ENCODE results near the gene CCSER1.
"Not testable (repeated sequence)": the region's sequence is repeated elsewhere in the genome, so short reads cannot be mapped to it uniquely, and the experiment has no call there.

The CCSER1 gene

GRCh38 chr4:90456891-90457290 is 329.7 kb downstream of the CCSER1 start:
- DNase-seq = no peak

GRCh38 chr4:90457817-90458216 is 330.6 kb downstream of the CCSER1 start:
- no peak for DNase-seq

DNA sequence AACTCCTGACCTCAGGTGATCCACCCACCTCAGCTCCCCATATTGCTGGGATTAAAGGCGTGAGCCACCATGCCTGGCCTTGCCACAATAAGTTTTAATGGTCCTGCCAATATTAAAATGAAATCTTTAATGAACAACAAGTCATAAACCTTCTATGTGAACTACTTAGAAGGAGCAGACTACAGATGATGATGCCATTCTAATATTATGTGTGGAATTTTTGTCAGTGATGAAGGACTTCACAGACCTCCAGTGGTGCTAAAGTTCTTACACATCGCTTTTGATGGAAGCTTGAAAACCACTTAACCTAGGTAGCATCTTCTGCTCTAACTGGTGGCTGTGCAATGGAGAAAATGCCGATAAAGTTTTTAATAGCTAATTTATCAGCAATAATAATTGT is 331.4 kb downstream of the CCSER1 start:
- no peak for DNase-seq

DNA sequence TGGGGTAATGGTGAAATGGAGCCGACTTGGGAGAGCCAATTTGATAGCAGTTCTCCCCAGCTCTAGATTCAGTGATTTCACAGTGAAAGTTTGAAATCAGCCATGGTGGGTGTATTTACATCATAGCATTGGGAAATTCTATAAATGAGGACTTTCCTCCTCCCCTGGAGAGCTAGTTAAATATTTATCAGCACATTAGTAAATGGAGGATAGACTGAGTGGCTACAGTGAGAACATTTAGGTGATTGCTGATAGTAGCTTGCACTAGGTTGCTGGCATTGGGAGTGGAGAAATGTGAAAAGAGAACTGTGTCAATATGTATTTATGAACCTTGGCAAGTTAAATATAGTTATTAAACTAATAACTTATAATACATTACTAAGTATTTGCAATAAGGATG is 347.3 kb downstream of the CCSER1 start:
- no peak for DNase-seq

DNA sequence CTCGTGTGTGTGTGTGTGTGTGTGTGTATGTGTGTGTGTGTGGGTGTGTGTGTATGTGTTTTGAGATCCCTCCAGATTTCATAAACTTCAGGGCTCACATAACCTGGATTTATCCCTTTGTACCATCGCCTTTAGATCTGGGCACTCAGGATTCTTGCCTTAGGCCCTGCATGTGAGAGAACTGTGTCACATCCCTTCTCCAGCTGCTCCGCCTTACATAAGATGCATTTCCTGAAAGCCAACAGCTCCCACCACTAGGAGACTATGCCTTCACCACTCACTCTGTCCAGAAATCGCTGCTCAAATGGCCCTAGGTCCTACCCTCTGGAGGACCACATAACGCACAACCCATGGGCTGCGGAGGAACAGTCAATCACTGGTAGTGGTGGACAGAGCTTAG is 348.8 kb downstream of the CCSER1 start:
- DNase-seq = no peak

- DNase-seq = no peak
These were observed 349.4 kb downstream of the CCSER1 start for GRCh38 chr4:90476586-90476985.

DNA sequence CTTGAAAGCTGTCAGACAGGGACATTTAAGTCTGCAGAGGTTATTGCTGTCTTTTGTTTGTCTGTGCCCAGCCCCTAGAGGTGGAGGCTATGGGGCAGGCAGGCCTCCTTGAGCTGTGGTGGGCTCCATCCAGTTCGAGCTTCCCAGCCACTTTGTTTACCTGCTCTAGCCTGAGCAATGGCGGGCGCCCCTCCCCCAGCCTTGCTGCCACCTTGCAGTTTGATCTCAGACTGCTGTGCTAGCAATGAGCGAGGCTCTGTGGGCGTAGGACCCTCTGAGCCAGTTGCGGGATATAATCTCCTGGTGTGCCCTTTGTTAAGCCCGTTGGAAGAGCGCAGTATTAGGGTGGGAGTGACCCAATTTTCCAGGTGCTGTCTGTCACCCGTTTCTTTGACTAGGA is 357.7 kb downstream of the CCSER1 start:
- not testable (repeated sequence) for DNase-seq

DNA sequence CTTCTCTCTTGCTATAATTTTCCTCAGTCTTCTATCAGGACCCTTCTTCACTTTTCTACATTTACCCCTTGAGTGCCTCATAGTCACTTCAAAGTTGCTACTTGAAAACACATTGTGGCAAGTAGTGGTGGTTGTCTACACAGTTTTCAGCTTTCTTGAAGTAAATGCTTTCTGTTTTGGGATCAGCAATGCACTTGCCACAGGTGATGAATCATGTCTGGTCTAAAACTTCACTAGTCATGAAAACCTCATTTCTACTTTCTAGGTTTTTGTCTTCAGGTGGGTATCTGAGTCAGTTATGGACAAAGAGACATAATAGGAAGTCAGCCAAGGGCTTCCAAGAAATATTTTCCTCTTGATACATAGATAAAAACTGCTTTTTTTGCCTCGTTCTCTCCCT is 359.2 kb downstream of the CCSER1 start:
- no peak for DNase-seq

DNA sequence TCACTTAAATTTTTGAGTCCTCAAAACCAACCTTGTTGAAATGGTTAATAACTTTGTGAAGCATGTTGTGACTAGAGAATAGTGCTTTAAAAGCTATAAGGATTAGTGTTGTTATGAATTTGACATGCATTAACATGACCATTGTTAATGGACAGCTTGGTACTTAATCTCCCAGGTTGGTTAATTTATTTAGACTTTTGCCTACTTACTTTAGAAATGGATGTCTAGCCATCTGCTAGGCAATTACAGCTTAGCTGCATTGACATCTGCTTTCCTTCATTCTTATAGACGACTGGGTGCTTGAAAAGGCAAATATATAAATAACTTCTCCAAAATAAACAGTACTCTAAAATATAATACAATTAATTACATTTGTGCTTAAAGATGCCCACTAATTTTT is 368.0 kb downstream of the CCSER1 start:
- DNase-seq = no peak

GRCh38 chr4:90495936-90496335 is 368.7 kb downstream of the CCSER1 start:
- no peak for DNase-seq

GRCh38 chr4:90498175-90498574 is 371.0 kb downstream of the CCSER1 start:
- DNase-seq = no peak

DNA sequence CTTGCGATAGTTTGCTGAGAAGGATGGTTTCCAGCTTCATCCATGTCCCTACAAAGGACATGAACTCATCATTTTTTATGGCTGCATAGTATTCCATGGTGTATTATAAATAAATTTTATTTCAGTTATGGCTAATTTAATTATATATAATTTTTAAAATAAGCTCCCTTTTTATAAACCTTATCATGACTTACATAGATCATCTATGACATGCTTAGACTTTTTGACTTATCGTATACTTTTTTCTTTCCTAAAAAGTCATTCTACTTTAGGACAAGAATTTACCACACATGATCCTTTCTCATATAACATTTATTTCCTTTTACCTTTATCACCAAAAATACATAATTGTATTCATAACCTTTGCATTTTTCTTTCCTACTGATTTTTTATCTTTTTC is 376.5 kb downstream of the CCSER1 start:
- DNase-seq = no peak

- no peak for DNase-seq
These were observed 388.0 kb downstream of the CCSER1 start for GRCh38 chr4:90515191-90515590.

DNA sequence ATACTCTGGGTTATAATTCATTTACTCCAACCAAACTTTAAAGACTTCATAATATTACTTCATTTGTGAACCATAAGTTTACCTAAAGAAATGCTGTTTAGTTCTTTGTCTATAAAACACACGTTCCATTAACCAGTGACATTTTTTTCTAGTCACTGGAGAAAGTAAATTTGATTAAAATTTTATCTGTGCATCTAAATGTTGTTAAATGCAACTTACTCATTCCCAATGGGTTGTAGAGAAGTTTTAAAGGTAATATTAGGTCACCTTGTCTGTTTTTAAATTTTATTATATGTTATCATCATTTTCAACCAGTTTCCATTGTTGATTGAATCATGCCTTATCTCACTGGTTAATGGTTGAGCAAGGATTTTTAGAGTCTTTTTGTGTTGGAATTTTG is 401.4 kb downstream of the CCSER1 start:
- no peak for DNase-seq

- DNase-seq = no peak
These were observed 409.2 kb downstream of the CCSER1 start for GRCh38 chr4:90536408-90536807.

DNA sequence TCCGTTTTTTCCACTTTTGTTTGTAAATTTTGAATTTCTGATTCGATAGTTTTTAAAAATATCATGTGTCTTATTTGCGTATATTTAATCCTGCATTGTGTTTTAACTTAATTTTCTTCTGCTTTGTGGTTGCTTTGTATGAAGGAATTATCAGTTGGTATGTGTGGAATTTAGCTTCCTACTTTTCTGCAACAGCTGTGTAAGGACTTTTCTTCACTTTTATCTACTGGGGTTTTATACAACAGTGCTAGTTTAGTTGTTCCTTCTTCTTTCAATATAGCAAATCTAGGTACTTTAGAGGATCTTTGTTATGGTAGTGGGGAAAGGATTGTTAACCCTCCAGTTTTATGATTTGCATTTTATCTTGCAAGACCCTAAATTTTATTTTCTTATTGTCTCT is 410.3 kb downstream of the CCSER1 start:
- DNase-seq = no peak

- no peak for DNase-seq
These were observed 413.3 kb downstream of the CCSER1 start for GRCh38 chr4:90540536-90540935.

GRCh38 chr4:90542216-90542615 is 415.0 kb downstream of the CCSER1 start:
- DNase-seq = no peak

- DNase-seq = no peak
These were observed 416.4 kb downstream of the CCSER1 start for GRCh38 chr4:90543419-90544170.

GRCh38 chr4:90544532-90545045 is 417.4 kb downstream of the CCSER1 start:
- DNase-seq = no peak

GRCh38 chr4:90545380-90545779 is 418.2 kb downstream of the CCSER1 start:
- no peak for DNase-seq

GRCh38 chr4:90546114-90546513 is 418.9 kb downstream of the CCSER1 start:
- DNase-seq = no peak

DNA sequence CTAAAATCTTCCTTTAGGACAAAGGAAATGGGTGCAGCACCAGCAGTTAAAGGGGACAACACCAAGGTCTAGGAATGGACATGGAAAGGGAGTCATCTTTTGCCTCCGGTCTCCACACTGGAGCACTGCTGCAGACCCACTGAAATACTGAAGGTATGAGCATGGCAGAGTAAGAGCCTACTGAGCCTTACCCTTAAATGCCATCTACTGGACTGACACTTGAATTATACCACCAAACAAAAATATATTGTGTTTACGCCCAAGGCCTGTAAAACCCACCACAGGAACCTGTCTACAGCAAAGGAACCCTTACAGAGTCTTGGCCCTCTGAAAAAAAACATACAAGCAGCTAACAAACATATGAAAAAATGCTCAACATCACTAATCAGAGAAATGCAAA is 443.4 kb downstream of the CCSER1 start:
- DNase-seq = no peak

GRCh38 chr4:90572996-90573395 is 445.8 kb downstream of the CCSER1 start:
- no peak for DNase-seq

DNA sequence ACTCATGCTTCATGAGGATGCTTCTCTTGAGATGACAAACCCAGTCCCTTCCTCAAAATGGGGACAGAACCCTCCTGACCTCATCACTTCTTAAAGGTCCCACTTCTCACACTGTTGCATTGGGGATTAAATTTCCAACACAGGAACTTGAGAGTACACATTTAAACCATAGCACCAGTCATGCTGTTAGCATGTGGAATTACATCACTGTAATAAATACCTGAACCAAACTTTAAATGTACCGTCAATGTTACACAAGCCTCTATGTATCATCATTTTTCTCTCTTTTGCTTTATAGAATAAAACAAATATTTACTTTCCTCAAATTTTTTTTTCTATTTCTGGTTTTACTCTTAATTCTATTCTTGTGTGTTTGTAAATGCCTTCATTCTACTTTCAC is 448.2 kb downstream of the CCSER1 start:
- no peak for DNase-seq

All from CD4-positive, alpha-beta T cell treated with Interleukin-1 beta for 1 hour (primary cell).